HEK293 (cell line): ENCODE measurements around the gene AFF1.
A peak's percentile ranks its signal among the peaks of the same experiment; 100 is the strongest.

Source experiments
- CTCF ChIA-PET: fragments of 350-600 bp; formaldehyde crosslinking; extraction: SDS; loops from one replicate; lab custom pipeline; 2021; ENCODE audit warnings: antibody characterized with exemption; lab: Yijun Ruan, JAX
- POLR2A ChIA-PET: fragments of 300-600 bp; formaldehyde crosslinking; extraction: SDS; loops from one replicate; lab custom pipeline; 2020; ENCODE audit warnings: antibody characterized with exemption, inconsistent platforms; lab: Yijun Ruan, JAX
- H3K27ac ChIP-seq: fragments of 200-500 bp; sonication (Bioruptor generic); 2 replicates; pipeline ENCODE4 v1.5.1; 2014; ENCODE audit warnings: low read depth, low read length, control low read depth, inconsistent platforms; ENCODE audit errors: extremely low read depth
- H3K36me3 ChIP-seq, 2 experiments: fragments of 200-500 bp in 1 of 2; sonication (Bioruptor generic) in 1 of 2; 1 replicate in 1 of 2; 2 replicates in 1 of 2; pipeline ENCODE4 v1.5.1; 2014 to 2017; ENCODE audit warnings: inconsistent platforms in 2 of 2, low read length in 2 of 2; ENCODE audit not compliant: control insufficient read depth in 2 of 2, insufficient read depth in 1 of 2
- H3K4me1 ChIP-seq: fragments of 200-500 bp; sonication (Bioruptor generic); 2 replicates; pipeline ENCODE4 v1.5.1; 2014; ENCODE audit warnings: mild to moderate bottlenecking, low read length, inconsistent platforms; ENCODE audit not compliant: control insufficient read depth, insufficient read depth
- H3K4me3 ChIP-seq: 2 replicates; pipeline ENCODE4 v1.5.1; 2011; ENCODE audit warnings: low read depth, mild to moderate bottlenecking, control low read depth, low read length, moderate library complexity
- H3K9me3 ChIP-seq: fragments of 200-500 bp; sonication (Bioruptor generic); 2 replicates; pipeline ENCODE4 v1.5.1; 2014; ENCODE audit warnings: low read depth, low read length, inconsistent platforms; ENCODE audit not compliant: control insufficient read depth, insufficient read depth
- BCL11B ChIP-seq: fragments of 450-650 bp; formaldehyde crosslinking; IDR thresholded peaks from 2 replicates; pipeline ENCODE4 v1.5.1; 2016; ENCODE audit warnings: low read depth, missing biosample characterization, missing genetic modification characterization
- EGR2 ChIP-seq: fragments of 450-650 bp; formaldehyde crosslinking; IDR thresholded peaks from 2 replicates; pipeline ENCODE4 v1.5.1; 2016; ENCODE audit warnings: low read depth, missing biosample characterization, missing genetic modification characterization
- GLI2 ChIP-seq: fragments of 450-650 bp; formaldehyde crosslinking; IDR thresholded peaks from 2 replicates; pipeline ENCODE4; 2017; ENCODE audit warnings: missing biosample characterization, missing genetic modification characterization, low read depth, borderline replicate concordance
- RBAK ChIP-seq: fragments of 450-650 bp; formaldehyde crosslinking; IDR thresholded peaks from 2 replicates; pipeline ENCODE4 v1.5.1; 2016; ENCODE audit warnings: missing biosample characterization, missing genetic modification characterization
- SETDB1 ChIP-seq: IDR thresholded peaks from one replicate; pipeline ENCODE4 v1.6.1; 2017; ENCODE audit warnings: mild to moderate bottlenecking, low read length, moderate library complexity, mixed read lengths; ENCODE audit not compliant: insufficient read length
- ZNF600 ChIP-seq: fragments of 450-650 bp; formaldehyde crosslinking; IDR thresholded peaks from 2 replicates; pipeline ENCODE4 v1.5.1; 2016; ENCODE audit warnings: missing biosample characterization, missing genetic modification characterization
- ZNF610 ChIP-seq: fragments of 450-650 bp; formaldehyde crosslinking; IDR thresholded peaks from 2 replicates; pipeline ENCODE4 v1.5.1; 2016; ENCODE audit warnings: missing biosample characterization, missing genetic modification characterization, borderline replicate concordance
- ZNF624 ChIP-seq: fragments of 450-650 bp; formaldehyde crosslinking; IDR thresholded peaks from 2 replicates; pipeline ENCODE4 v1.5.1; 2017; ENCODE audit warnings: missing biosample characterization, missing genetic modification characterization
- ZNF654 ChIP-seq: fragments of 450-650 bp; formaldehyde crosslinking; IDR thresholded peaks from 2 replicates; pipeline ENCODE4 v1.5.1; 2016; ENCODE audit warnings: low read depth, missing biosample characterization, missing genetic modification characterization
- ZNF76 ChIP-seq: fragments of 450-650 bp; formaldehyde crosslinking; IDR thresholded peaks from 2 replicates; pipeline ENCODE4; 2016; ENCODE audit warnings: low read depth, missing biosample characterization, missing genetic modification characterization, borderline replicate concordance
- ZSCAN23 ChIP-seq: fragments of 450-650 bp; formaldehyde crosslinking; IDR thresholded peaks from 2 replicates; pipeline ENCODE4 v1.5.1; 2016; ENCODE audit warnings: missing biosample characterization, missing genetic modification characterization
- TF ChIP-seq, protein P1 (sequence below): fragments of 450-650 bp; formaldehyde crosslinking; IDR thresholded peaks from 2 replicates; pipeline ENCODE4 v1.5.1; 2016; ENCODE audit warnings: missing biosample characterization, missing genetic modification characterization
- TF ChIP-seq, protein P2 (sequence below): fragments of 450-650 bp; formaldehyde crosslinking; IDR thresholded peaks from 2 replicates; pipeline ENCODE4 v1.5.1; 2017; ENCODE audit warnings: missing biosample characterization, missing genetic modification characterization
- TF ChIP-seq, protein P3 (sequence below): fragments of 450-650 bp; formaldehyde crosslinking; IDR thresholded peaks from 2 replicates; pipeline ENCODE4 v1.5.1; 2017; ENCODE audit warnings: missing biosample characterization, missing genetic modification characterization
- TF ChIP-seq, protein P4 (sequence below): fragments of 450-650 bp; formaldehyde crosslinking; IDR thresholded peaks from 2 replicates; pipeline ENCODE4 v1.5.1; 2016; ENCODE audit warnings: missing biosample characterization, missing genetic modification characterization
- TF ChIP-seq, protein P5 (sequence below): fragments of 450-650 bp; formaldehyde crosslinking; conservative IDR thresholded peaks from 2 replicates; pipeline ENCODE4 v1.5.1; 2016; ENCODE audit warnings: low read depth, missing biosample characterization, missing genetic modification characterization

Gene AFF1

DNA sequence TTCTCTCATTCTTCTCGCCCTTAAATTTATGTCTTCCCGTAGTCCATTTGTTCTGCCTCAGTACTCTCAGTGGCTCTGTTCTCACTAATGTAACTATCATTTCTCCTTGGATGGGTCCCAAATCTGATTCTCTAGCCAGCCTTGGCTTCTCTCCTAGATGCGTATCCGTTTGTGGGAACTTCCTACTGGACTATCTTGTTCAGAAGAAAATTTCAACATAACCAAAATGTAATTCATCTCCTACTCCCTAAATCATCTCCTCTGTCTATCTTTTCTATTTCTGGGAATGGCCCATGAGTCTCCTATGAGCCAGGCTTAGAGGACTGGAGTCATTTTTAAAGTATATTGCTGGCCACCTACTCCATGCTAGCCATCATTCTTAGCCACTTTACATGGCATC is 38.2 kb upstream of the AFF1 start (continued):
- TF ChIP-seq, protein P1, sequence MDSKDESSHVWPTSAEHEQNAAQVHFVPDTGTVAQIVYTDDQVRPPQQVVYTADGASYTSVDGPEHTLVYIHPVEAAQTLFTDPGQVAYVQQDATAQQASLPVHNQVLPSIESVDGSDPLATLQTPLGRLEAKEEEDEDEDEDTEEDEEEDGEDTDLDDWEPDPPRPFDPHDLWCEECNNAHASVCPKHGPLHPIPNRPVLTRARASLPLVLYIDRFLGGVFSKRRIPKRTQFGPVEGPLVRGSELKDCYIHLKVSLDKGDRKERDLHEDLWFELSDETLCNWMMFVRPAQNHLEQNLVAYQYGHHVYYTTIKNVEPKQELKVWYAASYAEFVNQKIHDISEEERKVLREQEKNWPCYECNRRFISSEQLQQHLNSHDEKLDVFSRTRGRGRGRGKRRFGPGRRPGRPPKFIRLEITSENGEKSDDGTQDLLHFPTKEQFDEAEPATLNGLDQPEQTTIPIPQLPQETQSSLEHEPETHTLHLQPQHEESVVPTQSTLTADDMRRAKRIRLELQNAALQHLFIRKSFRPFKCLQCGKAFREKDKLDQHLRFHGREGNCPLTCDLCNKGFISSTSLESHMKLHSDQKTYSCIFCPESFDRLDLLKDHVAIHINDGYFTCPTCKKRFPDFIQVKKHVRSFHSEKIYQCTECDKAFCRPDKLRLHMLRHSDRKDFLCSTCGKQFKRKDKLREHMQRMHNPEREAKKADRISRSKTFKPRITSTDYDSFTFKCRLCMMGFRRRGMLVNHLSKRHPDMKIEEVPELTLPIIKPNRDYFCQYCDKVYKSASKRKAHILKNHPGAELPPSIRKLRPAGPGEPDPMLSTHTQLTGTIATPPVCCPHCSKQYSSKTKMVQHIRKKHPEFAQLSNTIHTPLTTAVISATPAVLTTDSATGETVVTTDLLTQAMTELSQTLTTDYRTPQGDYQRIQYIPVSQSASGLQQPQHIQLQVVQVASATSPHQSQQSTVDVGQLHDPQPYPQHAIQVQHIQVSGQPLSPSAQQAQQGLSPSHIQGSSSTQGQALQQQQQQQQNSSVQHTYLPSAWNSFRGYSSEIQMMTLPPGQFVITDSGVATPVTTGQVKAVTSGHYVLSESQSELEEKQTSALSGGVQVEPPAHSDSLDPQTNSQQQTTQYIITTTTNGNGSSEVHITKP (tag by site-specific recombination), result no peak
- TF ChIP-seq BCL11B (tag by site-specific recombination) (no peak), ZNF624 (tag by site-specific recombination) (no peak), ZNF610 (tag by site-specific recombination) (no peak), RBAK (tag by site-specific recombination) (no peak), ZNF600 (tag by site-specific recombination) (no peak), ZNF76 (tag by site-specific recombination) (no peak), SETDB1 (no peak), EGR2 (no peak), ZSCAN23 (tag by site-specific recombination) (no peak)
- TF ChIP-seq, protein P2, sequence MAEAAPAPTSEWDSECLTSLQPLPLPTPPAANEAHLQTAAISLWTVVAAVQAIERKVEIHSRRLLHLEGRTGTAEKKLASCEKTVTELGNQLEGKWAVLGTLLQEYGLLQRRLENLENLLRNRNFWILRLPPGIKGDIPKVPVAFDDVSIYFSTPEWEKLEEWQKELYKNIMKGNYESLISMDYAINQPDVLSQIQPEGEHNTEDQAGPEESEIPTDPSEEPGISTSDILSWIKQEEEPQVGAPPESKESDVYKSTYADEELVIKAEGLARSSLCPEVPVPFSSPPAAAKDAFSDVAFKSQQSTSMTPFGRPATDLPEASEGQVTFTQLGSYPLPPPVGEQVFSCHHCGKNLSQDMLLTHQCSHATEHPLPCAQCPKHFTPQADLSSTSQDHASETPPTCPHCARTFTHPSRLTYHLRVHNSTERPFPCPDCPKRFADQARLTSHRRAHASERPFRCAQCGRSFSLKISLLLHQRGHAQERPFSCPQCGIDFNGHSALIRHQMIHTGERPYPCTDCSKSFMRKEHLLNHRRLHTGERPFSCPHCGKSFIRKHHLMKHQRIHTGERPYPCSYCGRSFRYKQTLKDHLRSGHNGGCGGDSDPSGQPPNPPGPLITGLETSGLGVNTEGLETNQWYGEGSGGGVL (tag by site-specific recombination), result no peak
- TF ChIP-seq, protein P3, sequence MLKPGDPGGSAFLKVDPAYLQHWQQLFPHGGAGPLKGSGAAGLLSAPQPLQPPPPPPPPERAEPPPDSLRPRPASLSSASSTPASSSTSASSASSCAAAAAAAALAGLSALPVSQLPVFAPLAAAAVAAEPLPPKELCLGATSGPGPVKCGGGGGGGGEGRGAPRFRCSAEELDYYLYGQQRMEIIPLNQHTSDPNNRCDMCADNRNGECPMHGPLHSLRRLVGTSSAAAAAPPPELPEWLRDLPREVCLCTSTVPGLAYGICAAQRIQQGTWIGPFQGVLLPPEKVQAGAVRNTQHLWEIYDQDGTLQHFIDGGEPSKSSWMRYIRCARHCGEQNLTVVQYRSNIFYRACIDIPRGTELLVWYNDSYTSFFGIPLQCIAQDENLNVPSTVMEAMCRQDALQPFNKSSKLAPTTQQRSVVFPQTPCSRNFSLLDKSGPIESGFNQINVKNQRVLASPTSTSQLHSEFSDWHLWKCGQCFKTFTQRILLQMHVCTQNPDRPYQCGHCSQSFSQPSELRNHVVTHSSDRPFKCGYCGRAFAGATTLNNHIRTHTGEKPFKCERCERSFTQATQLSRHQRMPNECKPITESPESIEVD, result no peak
- TF ChIP-seq, protein P4, sequence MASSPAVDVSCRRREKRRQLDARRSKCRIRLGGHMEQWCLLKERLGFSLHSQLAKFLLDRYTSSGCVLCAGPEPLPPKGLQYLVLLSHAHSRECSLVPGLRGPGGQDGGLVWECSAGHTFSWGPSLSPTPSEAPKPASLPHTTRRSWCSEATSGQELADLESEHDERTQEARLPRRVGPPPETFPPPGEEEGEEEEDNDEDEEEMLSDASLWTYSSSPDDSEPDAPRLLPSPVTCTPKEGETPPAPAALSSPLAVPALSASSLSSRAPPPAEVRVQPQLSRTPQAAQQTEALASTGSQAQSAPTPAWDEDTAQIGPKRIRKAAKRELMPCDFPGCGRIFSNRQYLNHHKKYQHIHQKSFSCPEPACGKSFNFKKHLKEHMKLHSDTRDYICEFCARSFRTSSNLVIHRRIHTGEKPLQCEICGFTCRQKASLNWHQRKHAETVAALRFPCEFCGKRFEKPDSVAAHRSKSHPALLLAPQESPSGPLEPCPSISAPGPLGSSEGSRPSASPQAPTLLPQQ, result no peak

DNA sequence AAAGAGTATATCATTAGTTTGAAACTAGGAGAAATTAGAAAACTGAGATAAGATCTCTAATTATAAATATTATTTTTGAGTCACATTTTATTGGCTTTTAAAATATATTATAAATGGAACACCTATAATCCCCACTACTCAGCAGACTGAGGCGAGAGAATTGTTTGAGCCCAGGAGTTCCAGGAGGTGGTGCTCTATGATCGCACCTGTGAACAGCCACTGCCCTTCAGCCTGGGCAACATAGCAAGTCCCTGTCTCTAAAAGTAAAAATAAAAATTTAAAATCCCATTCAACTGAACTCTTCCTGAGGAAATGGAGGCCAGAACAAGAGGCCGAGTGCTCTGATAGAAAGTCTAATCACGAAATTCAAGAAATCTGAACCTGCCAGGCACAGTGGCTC is 36.2 kb upstream of the AFF1 start:
- no peak overlapping the region for H3K27ac ChIP-seq
- CTCF ChIA-PET, result interaction anchor here (0.7 to 2.3 kb wide), 4 partner anchors 195 to 437 kb away, joined by 4 to 6 read pairs (median 5); no protein-coding TSS in a partner anchor

More for the DNA sequence above, 36.2 kb upstream of the AFF1 start:
- H3K4me3 ChIP-seq, result no peak overlapping the region
- TF ChIP-seq ZNF654 (tag by site-specific recombination), result peak; percentile 69
- TF ChIP-seq, protein P5, sequence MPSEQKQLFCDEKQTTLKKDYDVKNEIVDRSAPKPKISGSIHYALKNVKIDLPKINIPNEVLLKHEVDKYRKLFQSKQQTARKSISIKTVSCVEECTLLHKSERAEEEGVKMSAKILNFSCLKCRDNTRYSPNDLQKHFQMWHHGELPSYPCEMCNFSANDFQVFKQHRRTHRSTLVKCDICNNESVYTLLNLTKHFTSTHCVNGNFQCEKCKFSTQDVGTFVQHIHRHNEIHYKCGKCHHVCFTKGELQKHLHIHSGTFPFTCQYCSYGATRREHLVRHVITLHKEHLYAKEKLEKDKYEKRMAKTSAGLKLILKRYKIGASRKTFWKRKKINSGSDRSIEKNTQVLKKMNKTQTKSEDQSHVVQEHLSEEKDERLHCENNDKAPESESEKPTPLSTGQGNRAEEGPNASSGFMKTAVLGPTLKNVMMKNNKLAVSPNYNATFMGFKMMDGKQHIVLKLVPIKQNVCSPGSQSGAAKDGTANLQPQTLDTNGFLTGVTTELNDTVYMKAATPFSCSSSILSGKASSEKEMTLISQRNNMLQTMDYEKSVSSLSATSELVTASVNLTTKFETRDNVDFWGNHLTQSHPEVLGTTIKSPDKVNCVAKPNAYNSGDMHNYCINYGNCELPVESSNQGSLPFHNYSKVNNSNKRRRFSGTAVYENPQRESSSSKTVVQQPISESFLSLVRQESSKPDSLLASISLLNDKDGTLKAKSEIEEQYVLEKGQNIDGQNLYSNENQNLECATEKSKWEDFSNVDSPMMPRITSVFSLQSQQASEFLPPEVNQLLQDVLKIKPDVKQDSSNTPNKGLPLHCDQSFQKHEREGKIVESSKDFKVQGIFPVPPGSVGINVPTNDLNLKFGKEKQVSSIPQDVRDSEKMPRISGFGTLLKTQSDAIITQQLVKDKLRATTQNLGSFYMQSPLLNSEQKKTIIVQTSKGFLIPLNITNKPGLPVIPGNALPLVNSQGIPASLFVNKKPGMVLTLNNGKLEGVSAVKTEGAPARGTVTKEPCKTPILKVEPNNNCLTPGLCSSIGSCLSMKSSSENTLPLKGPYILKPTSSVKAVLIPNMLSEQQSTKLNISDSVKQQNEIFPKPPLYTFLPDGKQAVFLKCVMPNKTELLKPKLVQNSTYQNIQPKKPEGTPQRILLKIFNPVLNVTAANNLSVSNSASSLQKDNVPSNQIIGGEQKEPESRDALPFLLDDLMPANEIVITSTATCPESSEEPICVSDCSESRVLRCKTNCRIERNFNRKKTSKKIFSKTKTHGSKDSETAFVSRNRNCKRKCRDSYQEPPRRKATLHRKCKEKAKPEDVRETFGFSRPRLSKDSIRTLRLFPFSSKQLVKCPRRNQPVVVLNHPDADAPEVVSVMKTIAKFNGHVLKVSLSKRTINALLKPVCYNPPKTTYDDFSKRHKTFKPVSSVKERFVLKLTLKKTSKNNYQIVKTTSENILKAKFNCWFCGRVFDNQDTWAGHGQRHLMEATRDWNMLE (tag by site-specific recombination), result no peak
- TF ChIP-seq GLI2, result no peak
- H3K4me1 ChIP-seq, result no peaks in the 10 kb centered on the region
- POLR2A ChIA-PET, result interaction anchor here (0.6 kb wide), 1 partner anchor 11 kb away, joined by 6 read pairs; no protein-coding TSS in a partner anchor
- no peaks in the 10 kb centered on the region for H3K9me3 ChIP-seq
- H3K36me3 ChIP-seq, result no peaks in the 10 kb centered on the region
